ENCODE results near the gene ANKRD22.

Gene ANKRD22

GRCh38 chr10:88830643-88831268, 20.9 kb downstream of the ANKRD22 start:
- TF ChIP-seq POLR2AphosphoS5 (IDR thresholded peaks at IDR 0.05; ENCODE audit: low read depth, low read length) (no peak), POLR2A (IDR thresholded peaks at IDR 0.05; ENCODE audit: low read depth, low read length) (no peak), POU2F2 (IDR thresholded peaks at IDR 0.05; ENCODE audit: low read depth, low read length) (no peak), TAF1 (IDR thresholded peaks at IDR 0.05; ENCODE audit: low read depth, low read length) (no peak), SPI1 (IDR thresholded peaks at IDR 0.05; ENCODE audit: low read depth, low read length) (no peak), PAX5 (IDR thresholded peaks at IDR 0.05; ENCODE audit: insufficient read depth, low read length, severe bottlenecking) (no peak)
- no peak for DNase-seq (ENCODE audit: insufficient read length, low spot score)
- peak; percentile 59 for FAIRE-seq

- no peak for TF ChIP-seq POU2F2 (IDR thresholded peaks at IDR 0.05; ENCODE audit: low read depth, low read length)
- no peak for TF ChIP-seq POLR2AphosphoS5 (IDR thresholded peaks at IDR 0.05; ENCODE audit: low read depth, low read length)
- no peak for TF ChIP-seq TAF1 (IDR thresholded peaks at IDR 0.05; ENCODE audit: low read depth, low read length)
- no peak for TF ChIP-seq SPI1 (IDR thresholded peaks at IDR 0.05; ENCODE audit: low read depth, low read length)
- TF ChIP-seq POLR2A (IDR thresholded peaks at IDR 0.05; ENCODE audit: low read depth, low read length), result no peak
- DNase-seq (ENCODE audit: insufficient read length, low spot score) (no peak), FAIRE-seq (no peak)
These were observed 23.3 kb downstream of the ANKRD22 start for GRCh38 chr10:88828310-88828709.

- DNase-seq (ENCODE audit: insufficient read length, low spot score) (no peak), FAIRE-seq (no peak)
- TF ChIP-seq SPI1 (IDR thresholded peaks at IDR 0.05; ENCODE audit: low read depth, low read length), result no peak
- no peak for TF ChIP-seq PAX5 (IDR thresholded peaks at IDR 0.05; ENCODE audit: insufficient read depth, low read length, severe bottlenecking)
- no peak for TF ChIP-seq POLR2AphosphoS5 (IDR thresholded peaks at IDR 0.05; ENCODE audit: low read depth, low read length)
- no peak for TF ChIP-seq POLR2A (IDR thresholded peaks at IDR 0.05; ENCODE audit: low read depth, low read length)
- no peak for TF ChIP-seq TAF1 (IDR thresholded peaks at IDR 0.05; ENCODE audit: low read depth, low read length)
- TF ChIP-seq POU2F2 (IDR thresholded peaks at IDR 0.05; ENCODE audit: low read depth, low read length), result no peak
These were observed 24.0 kb downstream of the ANKRD22 start for GRCh38 chr10:88827671-88828070.

GRCh38 chr10:88826388-88826787, 25.3 kb downstream of the ANKRD22 start:
- TF ChIP-seq TAF1 (IDR thresholded peaks at IDR 0.05; ENCODE audit: low read depth, low read length) (no peak), SPI1 (IDR thresholded peaks at IDR 0.05; ENCODE audit: low read depth, low read length) (no peak), PAX5 (IDR thresholded peaks at IDR 0.05; ENCODE audit: insufficient read depth, low read length, severe bottlenecking) (no peak), POLR2A (IDR thresholded peaks at IDR 0.05; ENCODE audit: low read depth, low read length) (no peak), POU2F2 (IDR thresholded peaks at IDR 0.05; ENCODE audit: low read depth, low read length) (no peak), POLR2AphosphoS5 (IDR thresholded peaks at IDR 0.05; ENCODE audit: low read depth, low read length) (no peak)
- FAIRE-seq (no peak), DNase-seq (ENCODE audit: insufficient read length, low spot score) (no peak)

GRCh38 chr10:88820748-88821401, 30.8 kb downstream of the ANKRD22 start:
- no peak for FAIRE-seq
- no peak for TF ChIP-seq SPI1 (IDR thresholded peaks at IDR 0.05; ENCODE audit: low read depth, low read length)
- TF ChIP-seq POLR2A (IDR thresholded peaks at IDR 0.05; ENCODE audit: low read depth, low read length), result no peak
- DNase-seq (ENCODE audit: insufficient read length, low spot score), result no peak

GRCh38 chr10:88819290-88819689, 32.4 kb downstream of the ANKRD22 start:
- no peak for TF ChIP-seq POLR2A (IDR thresholded peaks at IDR 0.05; ENCODE audit: low read depth, low read length)
- TF ChIP-seq POLR2AphosphoS5 (IDR thresholded peaks at IDR 0.05; ENCODE audit: low read depth, low read length), result no peak
- no peak for TF ChIP-seq POU2F2 (IDR thresholded peaks at IDR 0.05; ENCODE audit: low read depth, low read length)
- no peak for TF ChIP-seq PAX5 (IDR thresholded peaks at IDR 0.05; ENCODE audit: insufficient read depth, low read length, severe bottlenecking)
- no peak for TF ChIP-seq SPI1 (IDR thresholded peaks at IDR 0.05; ENCODE audit: low read depth, low read length)
- TF ChIP-seq TAF1 (IDR thresholded peaks at IDR 0.05; ENCODE audit: low read depth, low read length), result no peak
- FAIRE-seq (no peak), DNase-seq (ENCODE audit: insufficient read length, low spot score) (no peak)

GRCh38 chr10:88813200-88813599, 38.4 kb downstream of the ANKRD22 start:
- DNase-seq (ENCODE audit: insufficient read length, low spot score) (no peak), FAIRE-seq (no peak)
- no peak for TF ChIP-seq POLR2A (IDR thresholded peaks at IDR 0.05; ENCODE audit: low read depth, low read length)
- no peak for TF ChIP-seq SPI1 (IDR thresholded peaks at IDR 0.05; ENCODE audit: low read depth, low read length)
- TF ChIP-seq POLR2AphosphoS5 (IDR thresholded peaks at IDR 0.05; ENCODE audit: low read depth, low read length), result no peak
- no peak for TF ChIP-seq TAF1 (IDR thresholded peaks at IDR 0.05; ENCODE audit: low read depth, low read length)
- TF ChIP-seq POU2F2 (IDR thresholded peaks at IDR 0.05; ENCODE audit: low read depth, low read length), result no peak
- TF ChIP-seq PAX5 (IDR thresholded peaks at IDR 0.05; ENCODE audit: insufficient read depth, low read length, severe bottlenecking), result no peak

- peak; percentile 92 for FAIRE-seq
- DNase-seq (ENCODE audit: insufficient read length, low spot score), result no peak
- TF ChIP-seq SPI1 (IDR thresholded peaks at IDR 0.05; ENCODE audit: low read depth, low read length) (no peak), TAF1 (IDR thresholded peaks at IDR 0.05; ENCODE audit: low read depth, low read length) (no peak), POLR2A (IDR thresholded peaks at IDR 0.05; ENCODE audit: low read depth, low read length) (no peak), PAX5 (IDR thresholded peaks at IDR 0.05; ENCODE audit: insufficient read depth, low read length, severe bottlenecking) (no peak)
These were observed 41.3 kb downstream of the ANKRD22 start for GRCh38 chr10:88810196-88810961.

- FAIRE-seq (no peak), DNase-seq (ENCODE audit: insufficient read length, low spot score) (no peak)
- no peak for TF ChIP-seq SPI1 (IDR thresholded peaks at IDR 0.05; ENCODE audit: low read depth, low read length)
- no peak for TF ChIP-seq TAF1 (IDR thresholded peaks at IDR 0.05; ENCODE audit: low read depth, low read length)
- TF ChIP-seq POU2F2 (IDR thresholded peaks at IDR 0.05; ENCODE audit: low read depth, low read length), result no peak
- TF ChIP-seq POLR2AphosphoS5 (IDR thresholded peaks at IDR 0.05; ENCODE audit: low read depth, low read length), result no peak
- TF ChIP-seq PAX5 (IDR thresholded peaks at IDR 0.05; ENCODE audit: insufficient read depth, low read length, severe bottlenecking), result no peak
- no peak for TF ChIP-seq POLR2A (IDR thresholded peaks at IDR 0.05; ENCODE audit: low read depth, low read length)
These were observed 42.0 kb downstream of the ANKRD22 start for GRCh38 chr10:88809621-88810020.
